ENCODE results near the gene CAVIN2. TPM values are rescaled to one million over a fixed set of nuclear protein-coding genes. Genes with fewer than 3 reads are reported as not detected.
"Not testable (repeated sequence)": the region's sequence is repeated elsewhere in the genome, so short reads cannot be mapped to it uniquely, and the experiment has no call there.

CAVIN2 gene
- total RNA-seq, 1 donor from 2014 or later, result not detected

DNA sequence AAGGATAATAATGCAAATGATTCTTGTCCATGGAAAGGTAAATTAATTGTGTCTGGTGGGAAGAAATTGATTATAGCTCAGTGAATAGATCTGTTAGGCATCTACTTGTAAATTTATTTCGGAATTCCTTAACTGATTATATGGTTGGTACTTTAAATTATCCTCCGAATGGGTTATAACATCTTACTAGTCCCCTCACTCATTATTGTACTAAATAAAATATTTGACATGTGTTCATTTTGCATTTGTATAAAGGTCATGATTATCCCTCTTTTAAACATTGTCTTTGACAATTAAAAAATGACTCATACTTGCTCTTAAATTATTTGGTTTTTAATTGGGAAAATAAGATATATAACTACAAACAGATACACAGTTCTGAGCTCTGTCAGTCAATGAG, 47.4 kb downstream of the CAVIN2 start:
- no peak for DNase-seq (ENCODE audit: low spot score)
- H3K4me3 Mint-ChIP-seq, result no peak overlapping the region

DNA sequence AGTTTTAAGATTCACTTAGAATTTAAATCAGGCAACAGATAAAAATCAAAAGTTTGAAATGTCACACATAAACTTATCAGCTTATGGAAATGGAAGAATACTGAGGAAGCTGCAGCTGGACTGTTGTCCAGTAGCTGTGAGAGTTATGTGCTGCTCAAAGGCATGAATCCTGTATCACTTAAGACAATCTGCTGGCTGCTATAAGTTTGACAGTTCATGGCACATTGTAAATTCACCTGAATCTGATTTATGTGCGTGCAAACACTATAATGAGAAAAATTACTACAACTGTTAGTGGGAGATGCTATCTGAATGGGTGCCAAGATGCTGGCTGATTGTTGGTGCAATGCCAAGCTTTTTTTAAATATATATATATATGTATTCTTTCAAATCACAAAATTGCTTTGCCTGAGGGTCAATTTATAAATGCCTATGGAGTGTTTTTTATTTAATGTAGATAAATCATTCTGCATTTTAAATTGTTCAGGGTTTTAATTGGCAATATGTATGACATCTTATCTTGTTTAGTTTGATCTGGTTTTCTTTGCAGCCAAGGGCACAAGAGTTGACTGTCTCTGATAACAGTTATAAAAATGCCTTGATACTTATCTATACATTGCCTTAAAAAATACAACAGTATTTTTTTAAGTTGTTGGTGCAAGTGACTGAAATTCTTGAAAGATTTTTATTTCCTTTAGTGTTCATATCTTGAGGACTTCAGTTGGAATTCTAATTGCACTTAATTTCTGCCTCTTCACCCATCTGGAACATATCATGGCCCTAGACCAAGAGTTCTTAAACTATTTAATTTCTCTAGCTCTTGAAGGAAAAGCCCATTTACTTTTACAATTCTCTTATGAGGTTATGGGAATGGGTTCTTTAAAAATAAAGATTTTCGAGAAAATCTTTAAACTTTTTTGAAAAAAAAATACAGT, 48.7 kb downstream of the CAVIN2 start:
- Mint-ChIP-seq H3K27me3 (ENCODE audit: insufficient read depth) (peaks cover 18% of the 10 kb centered on the region), H3K27ac (no peak overlapping the region), H3K4me3 (no peak overlapping the region), H3K36me3 (ENCODE audit: low read depth) (no peaks in the 10 kb centered on the region), H3K9me3 (no peaks in the 10 kb centered on the region), H3K4me1 (ENCODE audit: low read depth) (no peaks in the 10 kb centered on the region)
- intact Hi-C loops (cut with micrococcal nuclease), result no loop called here
- no peak for DNase-seq (ENCODE audit: low spot score)

More for the DNA sequence above, 47.4 kb downstream of the CAVIN2 start:
- Mint-ChIP-seq H3K4me1 (ENCODE audit: low read depth) (no peaks in the 10 kb centered on the region), H3K9me3 (no peaks in the 10 kb centered on the region), H3K27me3 (ENCODE audit: insufficient read depth) (peaks cover 18% of the 10 kb centered on the region), H3K27ac (no peak overlapping the region), H3K36me3 (ENCODE audit: low read depth) (no peaks in the 10 kb centered on the region)
- intact Hi-C loops (cut with micrococcal nuclease), result no loop called here

DNA sequence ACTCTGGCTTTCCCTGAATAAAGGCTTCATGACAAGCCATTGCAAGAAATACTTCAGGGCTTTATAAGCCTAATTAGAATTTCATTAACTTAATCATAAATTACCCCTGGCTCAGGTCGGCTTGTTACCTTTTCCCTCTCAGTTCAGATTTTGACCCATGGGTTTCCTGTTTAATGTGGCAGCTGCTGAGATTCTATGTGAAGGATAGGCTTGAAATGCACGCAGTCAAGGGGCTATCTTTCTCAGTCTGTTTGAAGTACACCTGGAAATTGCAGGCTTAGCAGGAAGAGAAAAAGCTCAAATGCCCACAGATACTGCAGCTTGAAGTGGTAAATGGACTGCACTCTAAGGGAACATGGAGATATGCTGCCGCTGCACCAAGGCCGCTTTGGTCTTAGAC, 49.4 kb downstream of the CAVIN2 start:
- Mint-ChIP-seq H3K4me1 (ENCODE audit: low read depth) (no peaks in the 10 kb centered on the region), H3K27me3 (ENCODE audit: insufficient read depth) (peaks cover 17% of the 10 kb centered on the region), H3K9me3 (no peaks in the 10 kb centered on the region), H3K4me3 (no peak overlapping the region), H3K36me3 (ENCODE audit: low read depth) (no peaks in the 10 kb centered on the region), H3K27ac (no peak overlapping the region)
- intact Hi-C loops (cut with micrococcal nuclease), result no loop called here
- DNase-seq (ENCODE audit: low spot score), result no peak

DNA sequence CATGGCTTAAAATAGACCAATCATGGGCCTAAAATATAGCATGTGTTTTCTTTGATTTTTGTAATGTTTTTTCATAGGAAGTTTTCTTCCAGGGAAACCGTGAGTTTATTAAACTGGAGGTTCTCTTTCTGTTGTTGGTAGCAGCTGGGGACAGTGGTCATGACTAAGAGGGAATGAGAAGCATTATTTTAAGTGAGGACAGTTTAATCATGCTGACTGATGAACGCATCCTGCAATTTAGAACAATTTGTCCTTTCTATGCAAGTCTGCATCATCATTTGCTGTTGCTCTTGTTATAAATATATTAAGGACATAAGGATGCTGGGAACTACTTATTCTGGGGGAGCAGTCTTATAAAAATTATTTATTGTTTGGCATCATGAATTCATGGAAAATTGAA, 51.2 kb downstream of the CAVIN2 start:
- Mint-ChIP-seq H3K4me3 (no peak overlapping the region), H3K9me3 (no peaks in the 10 kb centered on the region), H3K4me1 (ENCODE audit: low read depth) (no peaks in the 10 kb centered on the region), H3K27me3 (ENCODE audit: insufficient read depth) (peaks cover 14% of the 10 kb centered on the region), H3K36me3 (ENCODE audit: low read depth) (no peaks in the 10 kb centered on the region), H3K27ac (no peak overlapping the region)
- DNase-seq (ENCODE audit: low spot score), result no peak
- intact Hi-C loops (cut with micrococcal nuclease), result no loop called here

DNA sequence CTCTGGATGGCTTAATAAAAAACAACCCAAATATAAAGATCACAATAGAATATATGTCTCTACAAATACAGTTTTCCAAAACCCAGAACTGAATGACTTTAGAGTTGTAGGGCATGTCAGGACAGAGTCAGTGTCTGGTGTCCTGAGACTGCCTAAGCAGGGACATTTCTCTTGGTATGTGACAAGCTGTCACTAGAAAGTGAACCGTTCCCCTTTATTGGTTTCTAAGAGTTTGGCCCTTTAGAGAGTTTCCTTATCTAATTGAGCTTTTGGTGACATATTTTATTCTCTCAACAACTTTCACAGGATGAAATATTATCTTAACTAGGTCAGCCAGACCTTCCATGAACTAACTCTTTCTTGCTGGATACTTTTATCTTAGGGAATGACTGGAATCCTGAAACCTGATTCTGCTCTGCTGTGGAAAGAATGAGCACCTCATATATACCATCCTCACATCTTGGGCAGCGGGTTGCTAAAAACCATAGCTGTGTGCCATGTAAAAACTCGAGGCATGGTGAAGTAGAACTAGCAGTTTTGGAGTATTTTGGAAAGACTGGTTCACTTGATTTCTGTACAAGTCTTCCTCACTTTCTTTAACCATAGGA, 54.8 kb downstream of the CAVIN2 start:
- H3K4me3 Mint-ChIP-seq, result no peak overlapping the region
- H3K36me3 Mint-ChIP-seq (ENCODE audit: low read depth), result no peaks in the 10 kb centered on the region
- intact Hi-C loops (cut with micrococcal nuclease), result no loop called here
- H3K4me1 Mint-ChIP-seq (ENCODE audit: low read depth), result no peaks in the 10 kb centered on the region
- no peak overlapping the region for H3K27ac Mint-ChIP-seq
- H3K9me3 Mint-ChIP-seq, result no peaks in the 10 kb centered on the region
- H3K27me3 Mint-ChIP-seq (ENCODE audit: insufficient read depth), result peaks cover 25% of the 10 kb centered on the region
- no peak for DNase-seq (ENCODE audit: low spot score)

DNA sequence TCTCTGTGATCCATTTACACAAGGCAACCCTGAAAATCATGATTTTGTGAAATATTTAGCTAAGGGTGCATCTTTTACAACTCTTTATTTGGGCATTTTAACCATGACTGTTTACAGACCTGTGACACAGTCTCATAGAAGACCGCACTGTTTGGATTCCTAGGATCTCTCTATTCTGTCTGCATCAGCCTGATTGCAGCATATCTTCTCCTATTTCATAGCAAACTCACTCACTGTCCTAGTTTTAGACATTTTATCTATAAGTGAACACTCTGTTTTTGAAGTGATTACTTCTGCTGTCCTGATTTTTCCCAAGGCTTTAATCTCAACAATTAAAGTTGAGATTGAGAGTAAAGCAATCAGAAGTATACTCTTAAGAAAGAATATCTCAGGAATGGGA, 56.2 kb downstream of the CAVIN2 start:
- Mint-ChIP-seq H3K4me3 (no peak overlapping the region), H3K36me3 (ENCODE audit: low read depth) (no peaks in the 10 kb centered on the region), H3K27ac (no peak overlapping the region), H3K27me3 (ENCODE audit: insufficient read depth) (peaks cover 23% of the 10 kb centered on the region), H3K9me3 (no peaks in the 10 kb centered on the region), H3K4me1 (ENCODE audit: low read depth) (no peaks in the 10 kb centered on the region)
- no peak for DNase-seq (ENCODE audit: low spot score)
- intact Hi-C loops (cut with micrococcal nuclease), result no loop called here

DNA sequence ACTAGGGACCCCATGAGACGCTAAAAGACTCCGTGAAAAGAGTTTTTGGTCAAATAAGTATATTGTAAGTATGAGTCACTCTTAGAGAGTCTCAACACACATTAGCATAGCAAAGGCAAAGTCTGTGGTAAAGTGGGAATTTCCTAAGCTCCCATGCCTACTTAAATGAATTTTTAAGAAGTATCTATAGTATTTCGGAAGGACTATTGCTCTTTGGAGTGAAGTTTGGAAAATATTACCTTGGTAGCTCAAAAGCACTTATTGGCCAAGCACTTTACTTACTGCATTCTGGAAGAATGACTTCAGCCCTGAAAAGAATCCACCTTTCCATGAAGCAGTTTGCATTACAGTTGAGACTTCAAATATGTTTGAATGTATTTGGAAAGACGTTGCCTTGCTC, 57.1 kb downstream of the CAVIN2 start:
- no peaks in the 10 kb centered on the region for H3K36me3 Mint-ChIP-seq (ENCODE audit: low read depth)
- H3K27ac Mint-ChIP-seq, result no peak overlapping the region
- H3K4me1 Mint-ChIP-seq (ENCODE audit: low read depth), result no peaks in the 10 kb centered on the region
- peaks cover 27% of the 10 kb centered on the region for H3K27me3 Mint-ChIP-seq (ENCODE audit: insufficient read depth)
- DNase-seq (ENCODE audit: low spot score), result no peak
- intact Hi-C loops (cut with micrococcal nuclease), result no loop called here
- no peaks in the 10 kb centered on the region for H3K9me3 Mint-ChIP-seq
- H3K4me3 Mint-ChIP-seq, result no peak overlapping the region

DNA sequence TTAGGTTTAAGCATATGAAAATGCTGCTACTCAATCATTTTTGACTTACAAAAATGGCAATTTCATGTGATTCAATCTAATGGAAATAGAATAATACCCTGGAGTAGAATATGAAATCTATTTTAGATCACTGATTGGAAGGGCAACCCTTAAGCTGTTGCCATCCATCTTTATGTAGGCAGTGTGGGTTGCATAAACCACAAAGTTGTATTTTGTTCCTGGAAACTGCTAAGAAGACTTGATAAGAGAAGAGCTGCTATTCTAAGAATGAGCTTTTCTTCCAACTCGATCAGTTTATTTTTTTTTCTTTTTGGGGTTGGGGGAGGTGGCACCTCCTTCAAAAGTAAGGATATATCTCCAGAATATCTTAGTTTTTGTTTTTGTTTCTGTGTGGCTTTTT, 60.2 kb downstream of the CAVIN2 start:
- Mint-ChIP-seq H3K4me1 (ENCODE audit: low read depth) (no peaks in the 10 kb centered on the region), H3K9me3 (no peaks in the 10 kb centered on the region), H3K4me3 (no peak overlapping the region), H3K27me3 (ENCODE audit: insufficient read depth) (peaks cover 29% of the 10 kb centered on the region), H3K36me3 (ENCODE audit: low read depth) (no peaks in the 10 kb centered on the region), H3K27ac (no peak overlapping the region)
- intact Hi-C loops (cut with micrococcal nuclease), result no loop called here
- no peak for DNase-seq (ENCODE audit: low spot score)

DNA sequence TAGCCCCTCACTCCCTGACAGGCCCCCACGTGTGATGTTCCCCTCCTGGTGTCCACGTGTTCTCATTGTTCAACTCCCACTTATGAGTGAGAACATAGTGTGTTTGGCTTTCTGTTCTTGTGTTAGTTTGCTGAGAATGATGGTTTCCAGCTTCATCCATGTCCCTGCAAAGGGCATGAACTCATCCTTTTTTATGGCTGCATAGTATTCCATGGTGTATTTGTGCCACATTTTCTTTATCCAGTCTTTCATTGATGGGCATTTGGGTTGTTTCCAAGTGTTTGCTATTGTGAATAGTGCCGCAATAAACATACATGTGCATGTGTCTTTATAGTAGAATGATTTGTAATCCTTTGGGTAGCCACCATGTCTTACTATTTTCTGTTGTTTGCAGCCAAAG, 61.2 kb downstream of the CAVIN2 start:
- peaks cover 26% of the 10 kb centered on the region for H3K27me3 Mint-ChIP-seq (ENCODE audit: insufficient read depth)
- intact Hi-C loops (cut with micrococcal nuclease); H3K27ac Mint-ChIP-seq; H3K4me3 Mint-ChIP-seq; H3K36me3 Mint-ChIP-seq (ENCODE audit: low read depth); DNase-seq (ENCODE audit: low spot score); H3K9me3 Mint-ChIP-seq; H3K4me1 Mint-ChIP-seq (ENCODE audit: low read depth): not testable (repeated sequence)

Other genes with a start within 250 kb of the CAVIN2 start
- gene NABP1, start 169.0 kb downstream of the CAVIN2 start, total RNA-seq, result 51.0 and 58.4 TPM in 2 replicates